Central memory CD8-positive, alpha-beta T cell (primary cell): ENCODE results near the gene PCDH9.

Source experiments
- ATAC-seq: fragments of 150-1000 bp; cut with Tn5 transposase; replicated peaks from 2 replicates; pipeline ENCODE4 v1.10.0; 2022; ENCODE audit warnings: mild to moderate bottlenecking, moderate FRiP score, moderate number of reproducible peaks; ENCODE audit not compliant: poor library complexity, severe bottlenecking; ENCODE audit errors: extremely low read depth
- DNase-seq, 2 donors: peaks; one replicate each; pipeline ENCODE4 v3.0.0; 2021; ENCODE audit warnings: low spot score in 2 of 2
- H3K27ac Mint-ChIP-seq: one replicate; pipeline ENCODE4 v1.8.0; 2022; ENCODE audit warnings: low read depth, mild to moderate bottlenecking, moderate library complexity, mixed read lengths
- H3K27me3 Mint-ChIP-seq: one replicate; pipeline ENCODE4 v1.8.0; 2022; ENCODE audit warnings: mixed read lengths
- H3K36me3 Mint-ChIP-seq: one replicate; pipeline ENCODE4 v1.8.0; 2022; ENCODE audit warnings: mild to moderate bottlenecking, moderate library complexity, mixed read lengths; ENCODE audit not compliant: insufficient read depth
- H3K4me1 Mint-ChIP-seq: one replicate; pipeline ENCODE4 v1.8.0; 2022; ENCODE audit warnings: mixed read lengths
- H3K4me3 Mint-ChIP-seq: one replicate; pipeline ENCODE4 v1.8.0; 2022; ENCODE audit warnings: mild to moderate bottlenecking, moderate library complexity, mixed read lengths
- H3K9me3 Mint-ChIP-seq: one replicate; pipeline ENCODE4 v1.8.0; 2022; ENCODE audit warnings: mixed read lengths

The PCDH9 gene

DNA sequence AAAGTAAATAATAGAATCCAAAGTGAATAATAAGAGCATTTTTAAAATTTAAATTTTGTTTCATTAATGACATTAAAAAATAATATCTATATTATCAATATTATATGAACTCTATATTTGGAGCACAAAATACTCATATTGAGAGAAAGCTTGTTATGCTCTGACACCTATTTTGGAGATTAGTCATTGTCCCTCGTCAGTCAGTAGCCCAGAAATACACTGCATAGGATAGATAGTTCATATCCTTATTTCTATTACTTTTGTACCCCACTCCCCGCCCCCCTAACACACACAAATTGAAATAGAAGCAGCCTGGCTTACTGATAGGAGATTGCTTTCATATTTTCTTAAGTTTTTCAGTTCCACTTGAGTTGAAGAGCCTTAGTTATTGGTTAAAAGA lies 652.8 kb downstream of the PCDH9 start:
- Mint-ChIP-seq H3K9me3 (peaks cover 26% of the 10 kb centered on the region), H3K27ac (no peak overlapping the region), H3K4me3 (no peak overlapping the region), H3K36me3 (no peaks in the 10 kb centered on the region), H3K4me1 (no peaks in the 10 kb centered on the region), H3K27me3 (no peaks in the 10 kb centered on the region)
- no peak for ATAC-seq
- DNase-seq = no peak

DNA sequence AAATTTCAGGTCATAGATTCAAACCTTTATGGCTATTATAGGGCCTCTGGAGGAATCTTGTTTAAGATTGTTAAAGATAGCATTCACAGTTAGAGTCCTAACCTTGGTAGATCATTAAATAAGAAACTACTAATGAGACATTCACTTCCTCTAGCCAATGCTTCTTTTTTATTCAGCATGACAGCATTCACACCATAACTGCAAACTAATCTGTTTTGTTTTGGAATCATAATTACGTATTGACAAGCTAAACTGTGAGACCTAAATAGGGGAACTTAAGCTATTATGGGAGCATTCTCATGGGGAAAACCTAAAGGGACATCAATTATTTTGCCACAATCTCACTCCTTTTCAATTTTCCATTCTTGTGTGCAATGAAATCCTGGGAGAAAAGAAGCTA lies 653.8 kb downstream of the PCDH9 start:
- H3K4me3 Mint-ChIP-seq = no peak overlapping the region
- H3K9me3 Mint-ChIP-seq = peaks cover 24% of the 10 kb centered on the region
- ATAC-seq = no peak
- H3K36me3 Mint-ChIP-seq = no peaks in the 10 kb centered on the region
- no peaks in the 10 kb centered on the region for H3K27me3 Mint-ChIP-seq
- H3K4me1 Mint-ChIP-seq = no peaks in the 10 kb centered on the region
- H3K27ac Mint-ChIP-seq = no peak overlapping the region
- DNase-seq = no peak

DNA sequence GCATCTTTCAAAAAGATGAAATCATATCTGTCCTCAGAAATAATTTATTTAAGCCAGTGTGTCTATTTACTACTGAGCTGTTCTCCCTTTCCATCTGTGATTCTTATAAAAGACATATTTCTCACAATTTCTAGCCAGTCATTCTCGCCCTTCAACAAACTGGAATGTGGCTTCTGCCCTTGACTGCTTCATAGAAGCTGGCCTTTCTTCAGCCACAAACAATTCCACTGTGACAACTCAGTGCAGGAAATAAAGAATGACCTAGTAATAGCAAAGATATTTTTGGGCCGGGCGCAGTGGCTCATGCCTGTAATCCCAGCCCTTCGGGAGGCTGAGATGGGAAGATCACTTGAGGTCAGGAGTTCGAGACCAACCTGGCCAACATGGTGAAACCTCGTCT lies 655.5 kb downstream of the PCDH9 start:
- no peaks in the 10 kb centered on the region for H3K4me1 Mint-ChIP-seq
- H3K27ac Mint-ChIP-seq = no peak overlapping the region
- ATAC-seq (no peak), DNase-seq (no peak)
- peaks cover 22% of the 10 kb centered on the region for H3K9me3 Mint-ChIP-seq
- H3K27me3 Mint-ChIP-seq = no peaks in the 10 kb centered on the region
- no peaks in the 10 kb centered on the region for H3K36me3 Mint-ChIP-seq
- H3K4me3 Mint-ChIP-seq = no peak overlapping the region

DNA sequence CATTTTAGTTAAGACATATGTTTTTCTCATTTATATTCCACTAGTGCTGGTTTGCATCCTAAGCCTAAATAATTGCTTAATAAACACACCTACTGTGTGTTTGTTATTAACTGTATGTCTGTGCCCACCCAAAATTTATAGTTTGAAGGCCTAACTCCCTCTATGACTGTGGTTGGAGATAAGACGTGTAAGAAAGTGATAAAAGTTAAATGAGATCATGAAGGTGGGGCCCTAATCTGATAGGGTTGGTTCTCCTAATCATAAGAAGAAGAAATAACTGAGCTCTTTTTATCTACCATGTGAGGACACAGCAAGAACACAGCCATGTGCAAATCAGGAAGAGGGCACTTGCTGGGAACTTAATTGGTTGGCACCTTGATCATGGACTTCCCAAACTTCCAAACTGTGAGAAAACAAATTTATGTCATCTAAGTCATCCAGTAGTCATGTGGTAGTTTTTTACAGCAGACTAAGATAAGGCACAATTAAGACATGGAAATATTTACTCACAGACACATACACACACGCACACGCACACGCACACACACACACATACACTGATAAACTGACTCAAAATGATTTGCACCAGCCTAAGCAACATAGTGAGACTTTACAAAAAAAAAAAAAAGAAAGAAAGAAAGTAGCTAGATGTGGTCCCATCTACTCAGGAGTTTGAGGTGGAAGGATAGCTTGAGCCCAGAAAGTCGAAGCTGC lies 662.1 kb downstream of the PCDH9 start:
- no peaks in the 10 kb centered on the region for H3K36me3 Mint-ChIP-seq
- DNase-seq (no peak), ATAC-seq (no peak)
- no peaks in the 10 kb centered on the region for H3K27me3 Mint-ChIP-seq
- H3K9me3 Mint-ChIP-seq = peaks cover 26% of the 10 kb centered on the region
- no peak overlapping the region for H3K27ac Mint-ChIP-seq
- no peaks in the 10 kb centered on the region for H3K4me1 Mint-ChIP-seq
- H3K4me3 Mint-ChIP-seq = no peak overlapping the region

DNA sequence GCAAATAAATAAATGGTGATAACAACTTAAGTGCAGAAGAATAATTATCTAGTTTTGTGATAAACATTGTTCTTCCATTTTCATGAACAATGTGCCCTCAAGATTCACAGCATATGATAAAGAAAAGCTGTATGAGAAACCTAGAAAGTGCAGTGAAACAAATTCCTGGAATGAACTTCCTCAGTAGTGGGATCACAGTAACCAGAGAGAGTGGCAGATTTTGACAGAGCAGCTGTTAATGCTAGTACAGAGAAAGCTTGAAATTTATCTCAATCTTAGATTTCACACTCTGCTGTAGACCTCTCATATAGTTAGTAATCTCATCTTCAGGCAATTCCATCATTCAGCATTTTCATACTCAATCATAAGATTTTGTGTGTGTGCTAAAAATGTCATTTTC lies 664.9 kb downstream of the PCDH9 start:
- H3K9me3 Mint-ChIP-seq = peaks cover 21% of the 10 kb centered on the region
- H3K27ac Mint-ChIP-seq = no peak overlapping the region
- H3K27me3 Mint-ChIP-seq = no peaks in the 10 kb centered on the region
- H3K4me3 Mint-ChIP-seq = no peak overlapping the region
- ATAC-seq = no peak
- no peak for DNase-seq
- H3K4me1 Mint-ChIP-seq = no peaks in the 10 kb centered on the region
- no peaks in the 10 kb centered on the region for H3K36me3 Mint-ChIP-seq

DNA sequence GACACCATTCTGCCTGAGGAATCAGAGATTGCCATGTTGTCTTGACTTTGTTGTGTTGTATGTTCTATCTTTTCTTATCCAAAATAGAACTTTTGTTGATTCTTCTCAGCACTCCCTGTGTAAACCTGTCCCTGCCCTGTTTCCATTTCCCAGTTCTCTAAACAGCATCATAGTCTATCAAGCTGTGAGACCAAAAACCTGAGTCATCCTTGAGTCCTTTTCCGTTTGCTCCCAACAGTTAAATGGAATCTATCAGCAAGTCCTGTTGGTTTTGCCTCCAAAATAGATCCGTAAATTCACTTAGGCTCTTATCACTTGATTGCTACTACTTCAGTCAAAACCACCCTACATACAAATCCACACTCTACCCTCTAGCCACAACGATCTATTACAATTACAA lies 667.1 kb downstream of the PCDH9 start:
- H3K36me3 Mint-ChIP-seq = no peaks in the 10 kb centered on the region
- no peaks in the 10 kb centered on the region for H3K27me3 Mint-ChIP-seq
- H3K27ac Mint-ChIP-seq = no peak overlapping the region
- H3K4me3 Mint-ChIP-seq = no peak overlapping the region
- DNase-seq (no peak), ATAC-seq (no peak)
- peaks cover 21% of the 10 kb centered on the region for H3K9me3 Mint-ChIP-seq
- H3K4me1 Mint-ChIP-seq = no peaks in the 10 kb centered on the region

DNA sequence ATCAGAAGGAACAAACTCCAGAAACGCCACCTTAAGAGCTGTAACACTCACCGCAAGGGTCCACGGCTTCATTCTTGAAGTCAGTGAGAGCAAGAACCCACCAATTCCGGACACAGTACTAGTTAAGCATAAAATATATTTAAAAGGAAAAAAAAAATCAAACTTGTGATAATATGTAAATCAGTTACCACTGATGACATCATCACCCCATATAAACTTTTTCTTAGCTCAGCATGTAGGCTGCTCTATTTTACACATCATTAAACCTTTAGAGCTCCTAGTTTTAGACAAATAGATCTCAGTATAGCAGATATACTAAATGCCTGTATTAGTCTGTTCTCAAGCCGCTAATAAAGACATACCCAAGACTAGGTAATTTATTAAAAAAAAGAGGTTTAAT lies 668.1 kb downstream of the PCDH9 start:
- no peaks in the 10 kb centered on the region for H3K4me1 Mint-ChIP-seq
- H3K9me3 Mint-ChIP-seq = peaks cover 24% of the 10 kb centered on the region
- no peak for ATAC-seq
- H3K27me3 Mint-ChIP-seq = no peaks in the 10 kb centered on the region
- no peak overlapping the region for H3K4me3 Mint-ChIP-seq
- H3K27ac Mint-ChIP-seq = no peak overlapping the region
- DNase-seq = no peak
- H3K36me3 Mint-ChIP-seq = no peaks in the 10 kb centered on the region

DNA sequence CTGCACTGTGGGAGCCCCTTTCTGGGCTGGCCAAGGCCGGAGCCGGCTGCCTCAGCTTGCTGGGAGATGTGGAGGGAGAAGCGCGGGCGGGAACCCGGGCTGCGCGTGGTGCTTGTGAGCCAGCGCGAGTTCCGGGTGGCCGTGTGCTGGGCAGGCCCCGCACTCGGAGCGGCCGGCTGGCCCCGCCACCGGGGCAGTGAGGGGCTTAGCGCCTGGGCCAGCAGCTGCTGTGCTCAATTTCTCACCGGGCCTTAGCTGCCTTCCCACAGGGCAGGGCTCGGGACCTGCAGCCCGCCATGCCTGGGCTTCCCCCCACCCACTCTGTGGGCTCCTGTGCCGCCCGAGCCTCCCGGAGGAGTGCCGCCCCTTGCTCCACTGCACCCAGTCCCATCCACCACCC lies 669.1 kb downstream of the PCDH9 start:
- Mint-ChIP-seq H3K4me1 (no peaks in the 10 kb centered on the region), H3K9me3 (peaks cover 24% of the 10 kb centered on the region), H3K36me3 (no peaks in the 10 kb centered on the region), H3K27me3 (no peaks in the 10 kb centered on the region), H3K27ac (no peak overlapping the region), H3K4me3 (no peak overlapping the region)
- DNase-seq (no peak), ATAC-seq (no peak)

DNA sequence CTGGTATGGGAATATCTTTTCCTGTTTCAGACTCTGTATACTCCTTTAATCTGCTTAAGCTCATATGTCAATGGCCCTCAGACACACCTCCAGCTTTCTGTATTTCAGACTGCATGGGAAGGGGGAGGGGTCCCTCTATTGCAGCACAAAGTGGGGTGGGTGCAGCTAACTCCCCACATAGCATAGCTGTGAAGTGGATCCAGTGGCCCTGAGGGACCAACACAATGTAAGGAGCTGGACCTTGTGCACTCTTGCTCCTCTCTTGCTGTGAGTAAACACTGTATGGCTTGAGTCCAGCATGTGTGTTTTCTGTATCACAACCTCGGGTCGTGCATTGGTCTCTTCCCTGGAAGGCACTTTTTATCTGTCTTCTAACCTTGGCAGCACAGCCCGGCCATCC lies 669.9 kb downstream of the PCDH9 start:
- DNase-seq (no peak), ATAC-seq (no peak)
- H3K4me1 Mint-ChIP-seq = no peaks in the 10 kb centered on the region
- H3K4me3 Mint-ChIP-seq = no peak overlapping the region
- H3K9me3 Mint-ChIP-seq = peaks cover 19% of the 10 kb centered on the region
- no peak overlapping the region for H3K27ac Mint-ChIP-seq
- no peaks in the 10 kb centered on the region for H3K27me3 Mint-ChIP-seq
- no peaks in the 10 kb centered on the region for H3K36me3 Mint-ChIP-seq

DNA sequence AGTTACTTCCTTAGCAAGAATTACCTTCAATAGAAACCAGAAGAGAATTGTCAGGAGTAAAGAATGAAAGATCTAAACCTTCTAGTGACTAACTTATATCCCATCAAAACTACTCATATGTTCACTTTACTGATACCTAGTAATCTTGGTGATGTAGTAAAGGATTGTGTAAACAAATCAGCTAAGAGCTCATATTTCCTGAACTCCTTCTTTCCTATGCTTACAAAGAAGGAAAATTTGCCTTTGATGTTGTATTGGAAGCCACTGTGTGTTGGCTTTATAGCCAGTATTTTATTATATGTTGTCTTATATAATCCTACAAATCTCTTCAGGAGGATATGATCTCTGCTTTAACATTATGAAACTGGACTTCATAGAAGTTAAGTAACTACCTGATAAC lies 671.0 kb downstream of the PCDH9 start:
- Mint-ChIP-seq H3K27ac (no peak overlapping the region), H3K27me3 (no peaks in the 10 kb centered on the region), H3K4me1 (no peaks in the 10 kb centered on the region), H3K4me3 (no peak overlapping the region), H3K9me3 (peaks cover 19% of the 10 kb centered on the region), H3K36me3 (no peaks in the 10 kb centered on the region)
- DNase-seq = no peak
- ATAC-seq = no peak

DNA sequence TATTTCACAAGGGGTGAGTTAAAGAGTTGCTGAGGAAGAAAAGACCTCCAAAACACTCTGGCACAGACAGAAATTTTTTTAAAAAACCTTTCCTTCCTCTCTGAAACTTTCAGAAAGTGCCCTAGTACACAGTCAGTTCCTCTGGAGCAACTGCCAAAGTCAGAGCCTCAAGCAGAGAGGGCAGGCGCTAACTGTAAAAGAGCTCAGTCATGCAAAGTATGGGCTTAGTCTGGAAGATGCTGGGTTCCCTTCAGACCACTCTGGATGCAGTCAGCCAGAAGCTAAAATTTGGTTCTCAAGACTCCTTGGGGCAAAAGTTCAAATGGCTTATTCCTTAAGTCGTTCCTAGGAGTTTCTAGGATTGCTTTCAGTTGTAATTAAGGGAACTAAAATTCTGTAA lies 671.6 kb downstream of the PCDH9 start:
- H3K36me3 Mint-ChIP-seq = no peaks in the 10 kb centered on the region
- H3K9me3 Mint-ChIP-seq = peaks cover 17% of the 10 kb centered on the region
- ATAC-seq (no peak), DNase-seq (no peak)
- H3K4me3 Mint-ChIP-seq = no peak overlapping the region
- H3K27ac Mint-ChIP-seq = no peak overlapping the region
- no peaks in the 10 kb centered on the region for H3K4me1 Mint-ChIP-seq
- H3K27me3 Mint-ChIP-seq = no peaks in the 10 kb centered on the region

DNA sequence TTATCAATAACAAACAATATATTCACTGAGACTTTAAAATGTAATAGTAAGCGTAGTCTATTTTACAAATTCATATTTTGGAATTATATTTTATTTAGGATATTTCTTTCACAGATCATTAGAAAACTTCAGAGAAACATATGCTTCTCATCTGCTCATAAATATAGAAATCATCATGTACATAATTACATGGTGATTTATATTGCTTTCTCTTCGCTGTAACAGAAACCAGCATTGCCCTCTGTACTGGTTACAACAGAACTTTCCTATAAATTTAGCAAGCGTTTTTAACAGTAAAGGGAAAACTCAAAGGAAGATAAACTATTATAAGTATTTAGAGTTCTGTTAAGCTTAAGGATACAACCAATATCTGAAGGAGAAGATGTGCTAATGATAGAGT lies 672.8 kb downstream of the PCDH9 start:
- Mint-ChIP-seq H3K36me3 (no peaks in the 10 kb centered on the region), H3K27ac (no peak overlapping the region), H3K9me3 (peaks cover 17% of the 10 kb centered on the region), H3K27me3 (no peaks in the 10 kb centered on the region), H3K4me3 (no peak overlapping the region), H3K4me1 (no peaks in the 10 kb centered on the region)
- no peak for DNase-seq
- no peak for ATAC-seq

DNA sequence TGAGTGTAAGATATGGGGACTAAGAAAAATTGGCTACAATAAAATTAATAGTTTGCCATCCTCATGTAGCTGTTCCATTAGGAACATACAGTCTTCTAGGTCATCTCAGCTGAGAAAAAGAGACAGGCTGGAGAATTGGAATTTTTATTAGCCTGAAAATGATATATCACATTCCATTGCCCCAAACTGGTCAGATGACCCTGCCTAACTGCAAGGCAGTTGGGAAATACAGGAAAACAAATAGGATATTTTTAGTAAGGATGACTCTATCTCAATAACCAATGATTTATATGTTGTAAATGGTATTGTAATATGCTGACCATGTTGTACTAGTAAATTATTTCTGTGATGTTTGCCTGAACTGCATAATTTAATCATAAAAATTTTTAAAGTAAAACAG lies 673.8 kb downstream of the PCDH9 start:
- Mint-ChIP-seq H3K4me1 (no peaks in the 10 kb centered on the region), H3K4me3 (no peak overlapping the region), H3K9me3 (peaks cover 22% of the 10 kb centered on the region), H3K27ac (no peak overlapping the region), H3K27me3 (no peaks in the 10 kb centered on the region), H3K36me3 (no peaks in the 10 kb centered on the region)
- DNase-seq = no peak
- no peak for ATAC-seq

DNA sequence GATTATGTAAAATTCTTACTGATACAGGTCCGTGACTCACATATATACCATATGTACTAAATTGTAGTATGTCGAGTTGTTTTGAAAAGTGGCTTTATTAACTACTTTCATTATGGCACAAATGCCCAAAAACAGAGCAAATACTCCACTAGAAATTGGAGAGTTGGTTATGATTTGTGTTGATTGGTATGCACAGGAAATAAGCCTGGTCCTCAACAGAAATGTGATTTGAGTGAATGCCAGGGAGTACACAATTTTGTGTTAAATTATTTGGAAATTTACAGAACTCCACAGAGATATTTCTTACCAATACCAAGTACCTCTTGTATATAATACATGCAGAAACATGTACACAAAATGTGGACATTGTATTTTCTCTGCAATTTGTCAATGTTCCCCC lies 676.7 kb downstream of the PCDH9 start:
- Mint-ChIP-seq H3K4me1 (no peaks in the 10 kb centered on the region), H3K27ac (no peak overlapping the region), H3K27me3 (no peaks in the 10 kb centered on the region), H3K9me3 (peaks cover 17% of the 10 kb centered on the region), H3K4me3 (no peak overlapping the region), H3K36me3 (no peaks in the 10 kb centered on the region)
- no peak for DNase-seq
- ATAC-seq = no peak
